Endothelial cell of umbilical vein (primary cell): ENCODE measurements around the gene PNRC1.

Source experiments
- EZH2 ChIP-seq: IDR thresholded peaks from 2 replicates; pipeline ENCODE4 v1.6.1; 2012; ENCODE audit warnings: borderline replicate concordance, low read depth, mild to moderate bottlenecking, moderate library complexity, low read length, inconsistent platforms; ENCODE audit not compliant: severe bottlenecking
- GATA2 ChIP-seq: IDR thresholded peaks from 2 replicates; pipeline ENCODE4 v1.7.0; 2011; ENCODE audit warnings: low read depth, mild to moderate bottlenecking, moderate library complexity, mixed read lengths, low read length; ENCODE audit not compliant: insufficient read length, insufficient read depth
- MAX ChIP-seq: IDR thresholded peaks from 2 replicates; pipeline ENCODE4 v1.6.1; 2011; ENCODE audit not compliant: insufficient read depth, insufficient read length
- POLR2A ChIP-seq: IDR thresholded peaks from 2 replicates; pipeline ENCODE4 v1.6.1; 2012; ENCODE audit warnings: low read depth, mild to moderate bottlenecking, control low read depth, low read length
- TF ChIP-seq, protein P1 (sequence below), 2 donors: IDR thresholded peaks; 1 replicate in 1 of 2; 2 replicates in 1 of 2; pipeline ENCODE4 v1.5.1; 2011; ENCODE audit warnings: low read length in 2 of 2, mild to moderate bottlenecking in 2 of 2, moderate library complexity in 2 of 2, control low read depth in 1 of 2, inconsistent platforms in 1 of 2, low read depth in 1 of 2; ENCODE audit not compliant: insufficient read depth in 1 of 2; ENCODE audit errors: extremely low read depth in 1 of 2

- TF ChIP-seq, protein P1, sequence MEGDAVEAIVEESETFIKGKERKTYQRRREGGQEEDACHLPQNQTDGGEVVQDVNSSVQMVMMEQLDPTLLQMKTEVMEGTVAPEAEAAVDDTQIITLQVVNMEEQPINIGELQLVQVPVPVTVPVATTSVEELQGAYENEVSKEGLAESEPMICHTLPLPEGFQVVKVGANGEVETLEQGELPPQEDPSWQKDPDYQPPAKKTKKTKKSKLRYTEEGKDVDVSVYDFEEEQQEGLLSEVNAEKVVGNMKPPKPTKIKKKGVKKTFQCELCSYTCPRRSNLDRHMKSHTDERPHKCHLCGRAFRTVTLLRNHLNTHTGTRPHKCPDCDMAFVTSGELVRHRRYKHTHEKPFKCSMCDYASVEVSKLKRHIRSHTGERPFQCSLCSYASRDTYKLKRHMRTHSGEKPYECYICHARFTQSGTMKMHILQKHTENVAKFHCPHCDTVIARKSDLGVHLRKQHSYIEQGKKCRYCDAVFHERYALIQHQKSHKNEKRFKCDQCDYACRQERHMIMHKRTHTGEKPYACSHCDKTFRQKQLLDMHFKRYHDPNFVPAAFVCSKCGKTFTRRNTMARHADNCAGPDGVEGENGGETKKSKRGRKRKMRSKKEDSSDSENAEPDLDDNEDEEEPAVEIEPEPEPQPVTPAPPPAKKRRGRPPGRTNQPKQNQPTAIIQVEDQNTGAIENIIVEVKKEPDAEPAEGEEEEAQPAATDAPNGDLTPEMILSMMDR (IDR thresholded peaks at IDR 0.05; ENCODE audit: extremely low read depth in 1 of 2, insufficient read depth in 1 of 2, low read depth in 1 of 2, low read length in 2 of 2), result no peak
- no peak for TF ChIP-seq EZH2
- no peak for TF ChIP-seq MAX
- TF ChIP-seq POLR2A, result no peak
- TF ChIP-seq GATA2, result no peak
These were observed 26.3 kb upstream of the PNRC1 start for GRCh38 chr6:89054208-89054607.
